Osteoblast (primary cell): ENCODE data around the gene CCDC178. TPM values are rescaled to one million over a fixed set of nuclear protein-coding genes. Genes with fewer than 3 reads are reported as not detected.
"Not testable (repeated sequence)": the region's sequence is repeated elsewhere in the genome, so short reads cannot be mapped to it uniquely, and the experiment has no call there.

Source experiments
- DNase-seq: peaks from one replicate; pipeline ENCODE4 v3.0.0; 2011; ENCODE audit warnings: low spot score, mixed read lengths; ENCODE audit not compliant: insufficient read length; ENCODE audit errors: missing footprints
- H2AFZ ChIP-seq: 2 replicates; pipeline ENCODE4 v1.6.0; 2011; ENCODE audit warnings: mild to moderate bottlenecking, low read length
- H3K27ac ChIP-seq: 2 replicates; pipeline ENCODE4 v1.5.1; 2011; ENCODE audit warnings: mild to moderate bottlenecking, low read depth, low read length, moderate library complexity
- H3K27me3 ChIP-seq: 2 replicates; pipeline ENCODE4 v1.6.0; 2012; ENCODE audit warnings: mild to moderate bottlenecking, control low read depth, inconsistent platforms, low read length, moderate library complexity; ENCODE audit not compliant: insufficient read depth
- H3K36me3 ChIP-seq: 2 replicates; pipeline ENCODE4 v1.5.1; 2011; ENCODE audit warnings: mild to moderate bottlenecking, low read length, control low read depth, moderate library complexity; ENCODE audit not compliant: insufficient read depth
- H3K4me1 ChIP-seq: 2 replicates; pipeline ENCODE4 v1.5.1; 2011; ENCODE audit warnings: mild to moderate bottlenecking, low read length, control low read depth, moderate library complexity; ENCODE audit not compliant: insufficient read depth
- H3K4me2 ChIP-seq: 2 replicates; pipeline ENCODE4 v1.6.0; 2011; ENCODE audit warnings: mild to moderate bottlenecking, low read length; ENCODE audit not compliant: insufficient read depth
- H3K4me3 ChIP-seq: fragments of 200-600 bp; sonication (generic); 3 replicates; pipeline ENCODE4 v1.5.1; 2012; ENCODE audit warnings: mild to moderate bottlenecking, low read length, inconsistent platforms; ENCODE audit not compliant: insufficient read depth
- H3K79me2 ChIP-seq: 2 replicates; pipeline ENCODE4 v1.6.0; 2012; ENCODE audit warnings: mild to moderate bottlenecking, low read length, control low read depth, inconsistent platforms; ENCODE audit not compliant: insufficient read depth
- H3K9me3 ChIP-seq: 2 replicates; pipeline ENCODE4 v1.5.1; 2011; ENCODE audit warnings: low read depth, low read length, control low read depth
- H4K20me1 ChIP-seq: 2 replicates; pipeline ENCODE4 v1.6.0; 2012; ENCODE audit warnings: mild to moderate bottlenecking, low read length, control low read depth; ENCODE audit not compliant: insufficient read depth
- total RNA-seq: library from RNA; depleted of rRNA; stranded (reverse); fragments of >200 nt; gene quantifications from 2 replicates; pipeline ENCODE4 v1.2.3, GENCODE V29; 2012
- TF ChIP-seq, protein P1 (sequence below): IDR thresholded peaks from 2 replicates; pipeline ENCODE4 v1.5.1; 2011; ENCODE audit warnings: mild to moderate bottlenecking, low read depth, low read length, moderate library complexity; ENCODE audit errors: extremely low read depth

Gene CCDC178
- total RNA-seq, 1 donor, result not detected

- Histone ChIP-seq H3K9me3 (no peaks in the 10 kb centered on the region), H3K36me3 (no peaks in the 10 kb centered on the region), H3K4me1 (no peaks in the 10 kb centered on the region), H4K20me1 (no peaks in the 10 kb centered on the region), H3K4me3 (no peak overlapping the region), H3K27ac (no peak overlapping the region), H3K27me3 (no peaks in the 10 kb centered on the region), H3K4me2 (no peak overlapping the region), H2AFZ (no peak overlapping the region), H3K79me2 (no peaks in the 10 kb centered on the region)
- TF ChIP-seq, protein P1, sequence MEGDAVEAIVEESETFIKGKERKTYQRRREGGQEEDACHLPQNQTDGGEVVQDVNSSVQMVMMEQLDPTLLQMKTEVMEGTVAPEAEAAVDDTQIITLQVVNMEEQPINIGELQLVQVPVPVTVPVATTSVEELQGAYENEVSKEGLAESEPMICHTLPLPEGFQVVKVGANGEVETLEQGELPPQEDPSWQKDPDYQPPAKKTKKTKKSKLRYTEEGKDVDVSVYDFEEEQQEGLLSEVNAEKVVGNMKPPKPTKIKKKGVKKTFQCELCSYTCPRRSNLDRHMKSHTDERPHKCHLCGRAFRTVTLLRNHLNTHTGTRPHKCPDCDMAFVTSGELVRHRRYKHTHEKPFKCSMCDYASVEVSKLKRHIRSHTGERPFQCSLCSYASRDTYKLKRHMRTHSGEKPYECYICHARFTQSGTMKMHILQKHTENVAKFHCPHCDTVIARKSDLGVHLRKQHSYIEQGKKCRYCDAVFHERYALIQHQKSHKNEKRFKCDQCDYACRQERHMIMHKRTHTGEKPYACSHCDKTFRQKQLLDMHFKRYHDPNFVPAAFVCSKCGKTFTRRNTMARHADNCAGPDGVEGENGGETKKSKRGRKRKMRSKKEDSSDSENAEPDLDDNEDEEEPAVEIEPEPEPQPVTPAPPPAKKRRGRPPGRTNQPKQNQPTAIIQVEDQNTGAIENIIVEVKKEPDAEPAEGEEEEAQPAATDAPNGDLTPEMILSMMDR, result no peak
- DNase-seq, result no peak
Measured at GRCh38 chr18:33154049-33154448, 286.5 kb downstream of the CCDC178 start.

DNA sequence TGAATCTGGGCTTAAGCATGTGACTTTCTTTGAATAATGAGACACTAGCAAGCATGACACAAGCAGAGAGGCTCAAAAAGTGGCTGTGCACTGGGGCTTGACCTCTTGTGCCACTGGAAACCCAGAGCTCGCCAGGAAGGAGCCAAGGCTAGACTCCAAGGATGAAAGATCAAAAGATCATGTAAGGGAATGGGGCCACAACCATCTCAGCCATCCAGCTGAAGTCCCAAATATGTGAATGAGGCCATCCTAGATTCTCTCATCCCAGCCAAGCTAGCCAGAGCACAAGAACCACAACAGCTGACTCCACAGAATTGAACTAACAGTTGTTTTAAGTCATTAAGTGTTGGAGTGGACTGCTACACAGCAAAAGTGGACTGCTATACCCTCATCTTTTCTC, 288.1 kb downstream of the CCDC178 start:
- Histone ChIP-seq H3K36me3 (no peaks in the 10 kb centered on the region), H3K27ac (no peak overlapping the region), H3K4me3 (no peak overlapping the region), H3K27me3 (no peaks in the 10 kb centered on the region), H3K4me1 (no peaks in the 10 kb centered on the region), H2AFZ (no peak overlapping the region), H3K4me2 (no peak overlapping the region), H4K20me1 (no peaks in the 10 kb centered on the region), H3K79me2 (no peaks in the 10 kb centered on the region), H3K9me3 (no peaks in the 10 kb centered on the region)
- DNase-seq, result peak; percentile 72
- TF ChIP-seq, protein P1, result no peak

GRCh38 chr18:33147811-33148210, 292.7 kb downstream of the CCDC178 start:
- not testable (repeated sequence) for H3K4me1 ChIP-seq, DNase-seq, H3K36me3 ChIP-seq, H3K4me2 ChIP-seq, H3K79me2 ChIP-seq, H3K27ac ChIP-seq, H3K9me3 ChIP-seq, H2AFZ ChIP-seq, H3K27me3 ChIP-seq, H3K4me3 ChIP-seq, H4K20me1 ChIP-seq

DNA sequence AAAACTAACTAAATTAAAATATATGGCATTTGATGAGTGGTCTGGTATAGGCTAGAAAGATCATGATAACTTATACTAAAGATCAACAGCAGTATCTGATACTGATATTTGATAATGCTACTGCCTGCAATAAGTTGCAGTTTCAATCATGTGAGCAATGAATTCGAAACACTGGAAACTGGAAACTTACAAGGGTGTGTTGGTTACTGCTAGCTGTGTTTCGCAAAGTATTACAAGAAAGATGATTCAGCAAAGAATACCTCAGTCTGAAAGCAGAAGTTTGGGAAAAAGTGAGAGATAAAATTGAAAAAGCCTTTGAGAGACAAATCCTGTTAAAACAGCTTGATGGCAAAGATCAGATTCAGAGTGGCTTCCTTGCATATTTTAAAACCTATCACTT, 294.5 kb downstream of the CCDC178 start:
- Histone ChIP-seq H3K79me2 (no peaks in the 10 kb centered on the region), H2AFZ (no peak overlapping the region), H3K9me3 (no peaks in the 10 kb centered on the region), H3K4me3 (no peak overlapping the region), H3K4me1 (no peaks in the 10 kb centered on the region), H3K36me3 (no peaks in the 10 kb centered on the region), H3K4me2 (no peak overlapping the region), H3K27ac (no peak overlapping the region), H3K27me3 (no peaks in the 10 kb centered on the region), H4K20me1 (no peaks in the 10 kb centered on the region)
- TF ChIP-seq, protein P1, result no peak
- no peak for DNase-seq
